HEK293T (cell line): ENCODE data around the gene VWA5B2.

Experiments
- CTCF ChIA-PET: fragments of 350-600 bp; formaldehyde crosslinking; extraction: SDS; loops from one replicate; lab custom pipeline; 2021; ENCODE audit warnings: antibody characterized with exemption, inconsistent platforms; lab: Yijun Ruan, JAX
- POLR2A ChIA-PET: fragments of 350-600 bp; formaldehyde crosslinking; extraction: SDS; loops from one replicate; lab custom pipeline; 2020; ENCODE audit warnings: antibody characterized with exemption, inconsistent platforms; lab: Yijun Ruan, JAX
- DNase-seq: peaks from one replicate; pipeline ENCODE4 v3.0.0; 2012; ENCODE audit warnings: mixed read lengths; ENCODE audit errors: extremely low spot score
- ARNT ChIP-seq: fragments of 450-650 bp; IDR thresholded peaks from 2 replicates; pipeline ENCODE4 v1.6.1; 2017; ENCODE audit warnings: mild to moderate bottlenecking
- BHLHE40 ChIP-seq: fragments of 450-650 bp; IDR thresholded peaks from 2 replicates; pipeline ENCODE4 v1.6.1; 2016; ENCODE audit warnings: mild to moderate bottlenecking, moderate library complexity, borderline replicate concordance
- CTBP1 ChIP-seq: fragments of 450-650 bp; IDR thresholded peaks from 2 replicates; pipeline ENCODE4 v1.6.1; 2016; ENCODE audit warnings: borderline replicate concordance
- ELF4 ChIP-seq: fragments of 450-650 bp; IDR thresholded peaks from 2 replicates; pipeline ENCODE4 v1.6.1; 2017; ENCODE audit warnings: antibody characterized with exemption
- FOXA1 ChIP-seq: fragments of 450-650 bp; IDR thresholded peaks from 2 replicates; pipeline ENCODE4 v1.6.1; 2016; ENCODE audit warnings: mild to moderate bottlenecking
- FOXK2 ChIP-seq: fragments of 450-650 bp; IDR thresholded peaks from 2 replicates; pipeline ENCODE4 v1.6.1; 2016; ENCODE audit warnings: mild to moderate bottlenecking
- FOXM1 ChIP-seq: fragments of 450-650 bp; IDR thresholded peaks from 2 replicates; pipeline ENCODE4 v1.6.1; 2017; ENCODE audit warnings: mild to moderate bottlenecking, borderline replicate concordance
- HDGF ChIP-seq: fragments of 450-650 bp; IDR thresholded peaks from 2 replicates; pipeline ENCODE4 v1.6.1; 2017; ENCODE audit warnings: antibody characterized with exemption, borderline replicate concordance
- L3MBTL2 ChIP-seq: fragments of 450-650 bp; conservative IDR thresholded peaks from 2 replicates; pipeline ENCODE4 v1.6.1; 2016; ENCODE audit warnings: mild to moderate bottlenecking
- LEF1 ChIP-seq: fragments of 450-650 bp; IDR thresholded peaks from 2 replicates; pipeline ENCODE4 v1.6.1; 2017; ENCODE audit warnings: mild to moderate bottlenecking, borderline replicate concordance
- NFRKB ChIP-seq: fragments of 450-650 bp; IDR thresholded peaks from 2 replicates; pipeline ENCODE4 v1.6.1; 2016; ENCODE audit warnings: mild to moderate bottlenecking, moderate library complexity
- PKNOX1 ChIP-seq: fragments of 450-650 bp; IDR thresholded peaks from 2 replicates; pipeline ENCODE4 v1.6.1; 2016
- SP1 ChIP-seq: fragments of 450-650 bp; IDR thresholded peaks from 2 replicates; pipeline ENCODE4 v1.6.1; 2017
- SUZ12 ChIP-seq: fragments of 450-650 bp; IDR thresholded peaks from 2 replicates; pipeline ENCODE4 v1.6.1; 2016; ENCODE audit warnings: mild to moderate bottlenecking
- TARDBP ChIP-seq: fragments of 450-650 bp; IDR thresholded peaks from 2 replicates; pipeline ENCODE4 v1.6.1; 2016
- ZNF384 ChIP-seq: fragments of 450-650 bp; IDR thresholded peaks from 2 replicates; pipeline ENCODE4 v1.6.1; 2016

The VWA5B2 gene

GRCh38 chr3:184228376-184229137, 828 bp upstream of the VWA5B2 start:
- no peak for TF ChIP-seq FOXM1
- TF ChIP-seq SUZ12: no peak
- no peak for TF ChIP-seq FOXK2
- no peak for TF ChIP-seq FOXA1
- CTCF ChIA-PET: interaction anchor here (0.6 to 2.2 kb wide), 8 partner anchors 8 to 61 kb away, joined by 3 to 7 read pairs (median 4); partner anchors contain the start of gene CAMK2N2
- POLR2A ChIA-PET: interaction anchor here (0.7 to 1.9 kb wide), 3 partner anchors 8 to 94 kb away, joined by 3 to 8 read pairs (median 3); partner anchors contain the start of genes ABCF3 and EIF2B5
- no peak for DNase-seq

GRCh38 chr3:184230081-184230602, 757 bp downstream of the VWA5B2 start:
- no peak for DNase-seq
- ChIA-PET CTCF (interaction anchor here (0.5 kb wide), 1 partner anchor 20 kb away, joined by 4 read pairs; the partner anchor contains the start of gene EEF1AKMT4), POLR2A (no interaction called here)
- TF ChIP-seq PKNOX1: no peak
- TF ChIP-seq TARDBP: no peak

- ChIA-PET CTCF (interaction anchor here (0.5 to 0.6 kb wide), 2 partner anchors 12 to 19 kb away, joined by 3 to 4 read pairs; partner anchors contain the start of gene EEF1AKMT4), POLR2A (no interaction called here)
Measured at GRCh38 chr3:184230603-184231528, 1.5 kb downstream of the VWA5B2 start.

GRCh38 chr3:184231671-184232070, 2.3 kb downstream of the VWA5B2 start:
- no peak for TF ChIP-seq BHLHE40
- TF ChIP-seq FOXA1: no peak
- TF ChIP-seq PKNOX1: no peak
- TF ChIP-seq LEF1: no peak
- TF ChIP-seq SUZ12: no peak
- no peak for TF ChIP-seq NFRKB
- no peak for TF ChIP-seq ZNF384
- no peak for TF ChIP-seq SP1
- TF ChIP-seq ARNT: no peak
- no peak for DNase-seq
- ChIA-PET CTCF (interaction anchor here (0.6 kb wide), 1 partner anchor 13 kb away, joined by 3 read pairs; no protein-coding TSS in a partner anchor), POLR2A (no interaction called here)

More at GRCh38 chr3:184230603-184231528, 1.5 kb downstream of the VWA5B2 start:
- TF ChIP-seq ARNT (no peak), NFRKB (no peak), SUZ12 (no peak), HDGF (no peak), CTBP1 (no peak), FOXM1 (no peak), FOXA1 (no peak), L3MBTL2 (no peak), TARDBP (no peak), ELF4 (no peak), SP1 (no peak), FOXK2 (no peak), ZNF384 (no peak), LEF1 (no peak), PKNOX1 (no peak), BHLHE40 (no peak)
- no peak for DNase-seq

GRCh38 chr3:184233127-184233843, 3.9 kb downstream of the VWA5B2 start:
- TF ChIP-seq LEF1 (no peak), TARDBP (no peak), L3MBTL2 (no peak), ZNF384 (no peak), SP1 (no peak), BHLHE40 (no peak), ARNT (no peak), NFRKB (no peak), FOXM1 (no peak), HDGF (no peak), FOXK2 (no peak), CTBP1 (no peak), PKNOX1 (no peak), FOXA1 (no peak)
- DNase-seq: no peak
- POLR2A ChIA-PET: no interaction called here
- CTCF ChIA-PET: no interaction called here
